Endothelial cell of umbilical vein (primary cell): ENCODE data around the gene ZNF385C. TPM values are rescaled to one million over a fixed set of nuclear protein-coding genes. Genes with fewer than 3 reads are reported as not detected.
A peak's percentile ranks its signal among the peaks of the same experiment; 100 is the strongest.
"Not testable (repeated sequence)": the region's sequence is repeated elsewhere in the genome, so short reads cannot be mapped to it uniquely, and the experiment has no call there.

Experiments used
- BruUV-seq: library from RNA; stranded (reverse); fragments of 400-500 nt; replicated peaks from 2 replicates; lab custom pipeline; 2021; lab: Mats Ljungman, UMichigan
- CTCF ChIA-PET: fragments of 300-600, 350-600 bp; sonication (Branson Sonifier 250); formaldehyde crosslinking; loops from one replicate; lab custom pipeline; 2021; ENCODE audit warnings: antibody characterized with exemption, inconsistent platforms; lab: Charles Lee
- POLR2A ChIA-PET: fragments of 300-600, 350-600 bp; sonication (Branson Sonifier 250); formaldehyde crosslinking; loops from one replicate; lab custom pipeline; 2021; ENCODE audit warnings: antibody characterized with exemption, inconsistent platforms; lab: Charles Lee
- DNase-seq: peaks from one replicate; pipeline ENCODE4 v3.0.0-alpha.2; 2011; ENCODE audit warnings: low read depth, low spot score
- FAIRE-seq: peaks from 2 replicates; lab custom pipeline; 2011; peaks lifted over from hg19 to GRCh38; lab: Jason Lieb, UNC
- H2AFZ ChIP-seq: 2 replicates; pipeline ENCODE4 v1.6.0; 2012; ENCODE audit warnings: low read depth, low read length, control low read depth, inconsistent platforms
- H3K27ac ChIP-seq: 2 replicates; pipeline ENCODE4 v1.5.1; 2011; ENCODE audit warnings: low read depth, mild to moderate bottlenecking, control low read depth, low read length, moderate library complexity; ENCODE audit not compliant: insufficient read depth
- H3K27me3 ChIP-seq, 2 experiments: 2 replicates each; pipeline versions ENCODE4 v1.6.0 to v1.6.1; 2011; ENCODE audit warnings: low read length in 2 of 2, mixed read lengths in 1 of 2; ENCODE audit not compliant: control insufficient read depth in 2 of 2, insufficient read depth in 2 of 2
- H3K36me3 ChIP-seq, 2 experiments: 2 replicates in 1 of 2; 3 replicates in 1 of 2; pipeline ENCODE4 v1.5.1; 2011; ENCODE audit warnings: low read length in 2 of 2, mild to moderate bottlenecking in 1 of 2, moderate library complexity in 1 of 2; ENCODE audit not compliant: control insufficient read depth in 2 of 2, insufficient read depth in 2 of 2; ENCODE audit errors: extremely low read depth in 1 of 2
- H3K4me1 ChIP-seq: 3 replicates; pipeline ENCODE4 v1.5.1; 2011; ENCODE audit warnings: mild to moderate bottlenecking, low read length; ENCODE audit not compliant: control insufficient read depth, insufficient read depth; ENCODE audit errors: extremely low read depth
- H3K4me2 ChIP-seq: 2 replicates; pipeline ENCODE4 v1.6.1; 2011; ENCODE audit warnings: low read length, control low read depth, mixed read lengths; ENCODE audit not compliant: insufficient read depth
- H3K4me3 ChIP-seq, 3 experiments: fragments of 200-600 bp in 1 of 3; sonication (generic), shearing (Covaris generic) in 1 of 3; replicated peaks in 1 of 3; 2 replicates each; pipeline ENCODE4 v1.5.1; 2011 to 2016; ENCODE audit warnings: control low read depth in 3 of 3, low read length in 3 of 3, mild to moderate bottlenecking in 2 of 3, inconsistent platforms in 1 of 3, low read depth in 1 of 3, moderate library complexity in 1 of 3; ENCODE audit not compliant: insufficient read depth in 1 of 3
- H3K79me2 ChIP-seq: 2 replicates; pipeline ENCODE4 v1.6.0; 2012; ENCODE audit warnings: low read length, inconsistent platforms; ENCODE audit not compliant: control insufficient read depth, insufficient read depth
- H3K9ac ChIP-seq: replicated peaks from 2 replicates; pipeline ENCODE3; 2011; ENCODE audit warnings: low read length, control low read depth; ENCODE audit not compliant: insufficient read depth; ENCODE audit errors: extremely low read depth
- H3K9me1 ChIP-seq: replicated peaks from 3 replicates; pipeline ENCODE4 v1.6.0; 2011; ENCODE audit warnings: mild to moderate bottlenecking, low read length; ENCODE audit not compliant: control insufficient read depth, insufficient read depth; ENCODE audit errors: extremely low read depth
- H3K9me3 ChIP-seq: replicated peaks from 2 replicates; pipeline ENCODE4 v1.5.1; 2012; ENCODE audit warnings: low read length, inconsistent platforms; ENCODE audit not compliant: control insufficient read depth, insufficient read depth
- H4K20me1 ChIP-seq: replicated peaks from 2 replicates; pipeline ENCODE3; 2011; ENCODE audit warnings: mild to moderate bottlenecking, low read length; ENCODE audit not compliant: control insufficient read depth, insufficient read depth; ENCODE audit errors: extremely low read depth
- EZH2 ChIP-seq: IDR thresholded peaks from 2 replicates; pipeline ENCODE4 v1.6.1; 2012; ENCODE audit warnings: borderline replicate concordance, low read depth, mild to moderate bottlenecking, moderate library complexity, low read length, inconsistent platforms; ENCODE audit not compliant: severe bottlenecking
- FOS ChIP-seq: IDR thresholded peaks from 2 replicates; pipeline ENCODE4 v1.6.1; 2011; ENCODE audit warnings: mild to moderate bottlenecking, low read length, moderate library complexity, borderline replicate concordance; ENCODE audit not compliant: insufficient read depth
- JUN ChIP-seq: IDR thresholded peaks from 2 replicates; pipeline ENCODE4 v1.6.1; 2011; ENCODE audit warnings: borderline replicate concordance, low read depth; ENCODE audit not compliant: insufficient read length, insufficient read depth
- POLR2AphosphoS5 ChIP-seq: IDR thresholded peaks from 2 replicates; pipeline ENCODE4 v1.6.1; 2012; ENCODE audit warnings: low read depth, mild to moderate bottlenecking, control low read depth, low read length, moderate library complexity; ENCODE audit not compliant: insufficient read depth
- dilution Hi-C: fragments of 300-500 bp; cut with MboI; formaldehyde crosslinking; loops from one replicate; pipeline ENCODE4 v1.15.0; 2019; ENCODE audit warnings: low sequenced_read_pairs; ENCODE audit not compliant: extremely low pct_ligation_motif_present
- intact Hi-C: fragments of 100-400 bp; cut with micrococcal nuclease; formaldehyde crosslinking; loops from one replicate; pipeline ENCODE4 v1.10.0; 2022
- polyA plus RNA-seq, 4 experiments: library from polyadenylated mRNA; depleted of rRNA in 3 of 4; stranded (reverse) in 3 of 4; unstranded in 1 of 4; fragments of >200 nt; gene quantifications; 2 replicates each; pipeline versions ENCODE4 v1.2.1 to v1.2.3, GENCODE V29; 2011 to 2012; ENCODE audit warnings: missing spikeins in 1 of 4
- total RNA-seq: library from RNA; stranded (reverse); gene quantifications from 2 replicates; pipeline ENCODE4 v1.2.3, GENCODE V29; 2021

ZNF385C gene
- total and polyA plus RNA-seq, 2 donors (not counting 3 experiments of a cell fraction or from before 2014, with no cell fraction given), result 0.07 TPM; not detected in 1

DNA sequence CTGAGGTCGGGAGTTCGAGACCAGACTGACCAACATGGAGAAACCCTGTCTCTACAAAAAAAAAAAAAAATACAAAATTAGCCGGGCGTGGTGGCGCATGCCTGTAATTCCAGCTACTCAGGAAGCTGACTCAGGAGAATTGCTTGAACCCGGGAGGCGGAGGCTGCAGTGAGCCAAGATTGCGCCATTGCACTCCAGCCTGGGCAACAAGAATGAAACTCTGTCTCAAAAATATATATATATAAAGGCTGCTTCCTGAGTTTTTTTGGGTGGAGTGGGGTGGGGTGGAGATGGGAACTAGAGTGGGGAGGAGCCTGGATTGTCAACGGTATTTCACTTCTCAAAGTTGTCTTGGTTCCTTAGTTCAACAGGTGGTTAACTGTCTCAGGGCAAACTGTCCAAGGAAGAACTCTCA is 88.0 kb downstream of the ZNF385C start:
- H3K9me3 ChIP-seq, H3K36me3 ChIP-seq, H3K9ac ChIP-seq, intact Hi-C loops, dilution Hi-C loops, H3K4me3 ChIP-seq, H4K20me1 ChIP-seq, BruUV-seq, H2AFZ ChIP-seq, POLR2A ChIA-PET, H3K9me1 ChIP-seq, H3K27me3 ChIP-seq: not testable (repeated sequence)
- FAIRE-seq (peak; percentile 68), DNase-seq (peak; percentile 23)
- H3K4me1 ChIP-seq, result peaks cover 14% of the 10 kb centered on the region
- H3K4me2 ChIP-seq, result peak overlapping the region; percentile 54
- CTCF ChIA-PET, result interaction anchor here (2.1 kb wide), 1 partner anchor 10 kb away, joined by 7 read pairs; the partner anchor contains the start of gene NKIRAS2
- H3K79me2 ChIP-seq, result peaks cover 92% of the 10 kb centered on the region
- peak overlapping the region; percentile 16 for H3K27ac ChIP-seq

DNA sequence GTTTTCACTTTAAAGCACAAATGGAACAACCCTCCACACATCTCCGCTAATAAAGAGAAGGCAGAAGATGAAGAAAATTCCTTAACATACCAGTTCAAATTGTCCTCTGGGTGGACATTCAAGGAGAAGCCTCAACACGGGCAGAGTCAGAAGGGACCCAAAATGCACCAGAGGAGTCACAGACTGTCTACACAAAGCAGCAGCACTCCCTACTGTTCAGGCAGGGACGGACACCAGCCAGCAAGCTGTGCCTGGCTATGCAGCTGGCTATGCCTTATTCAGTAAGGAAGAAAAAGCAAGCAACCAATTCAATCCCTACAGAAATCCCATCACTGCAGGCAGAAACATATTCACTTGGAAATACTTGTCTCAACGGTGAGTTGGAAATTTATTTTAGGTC is 89.1 kb downstream of the ZNF385C start:
- FAIRE-seq, result no peak
- H3K27ac ChIP-seq, result no peak overlapping the region
- H3K9me3 ChIP-seq, result no peaks in the 10 kb centered on the region
- no peak overlapping the region for H2AFZ ChIP-seq
- peaks cover 1% of the 10 kb centered on the region for H4K20me1 ChIP-seq
- no TSS peak for BruUV-seq
- H3K4me2 ChIP-seq, result no peak overlapping the region
- peaks cover 0 to 1% of the 10 kb centered on the region in 2 experiments for H3K36me3 ChIP-seq
- intact Hi-C loops (no loop called here), dilution Hi-C loops (no loop called here)
- TF ChIP-seq EZH2 (no peak), FOS (no peak), JUN (no peak), POLR2AphosphoS5 (no peak)
- H3K4me1 ChIP-seq, result peaks cover 14% of the 10 kb centered on the region
- no peak for DNase-seq
- H3K9me1 ChIP-seq, result no peaks in the 10 kb centered on the region
- peaks cover 92% of the 10 kb centered on the region for H3K79me2 ChIP-seq
- H3K4me3 ChIP-seq, result no peak overlapping the region
- no peaks in the 10 kb centered on the region for H3K27me3 ChIP-seq
- POLR2A ChIA-PET, result no interaction called here
- H3K9ac ChIP-seq, result no peak overlapping the region
- CTCF ChIA-PET, result interaction anchor here (2.1 kb wide), 1 partner anchor 11 kb away, joined by 7 read pairs; the partner anchor contains the start of gene NKIRAS2
